22Rv1 (cell line): ENCODE data around the gene NME7.

ENCODE experiments used
- H3K27ac ChIP-seq: fragments of 450-650 bp; 2 replicates; pipeline ENCODE4 v1.5.1; 2017
- CTCF ChIP-seq: fragments of 450-650 bp; IDR thresholded peaks from 2 replicates; pipeline ENCODE4 v1.5.1; 2017; ENCODE audit warnings: mild to moderate bottlenecking
- ZFX ChIP-seq: fragments of 450-650 bp; IDR thresholded peaks from 2 replicates; pipeline ENCODE4 v1.6.1; 2017; ENCODE audit warnings: antibody characterized with exemption, borderline replicate concordance

The NME7 gene

DNA sequence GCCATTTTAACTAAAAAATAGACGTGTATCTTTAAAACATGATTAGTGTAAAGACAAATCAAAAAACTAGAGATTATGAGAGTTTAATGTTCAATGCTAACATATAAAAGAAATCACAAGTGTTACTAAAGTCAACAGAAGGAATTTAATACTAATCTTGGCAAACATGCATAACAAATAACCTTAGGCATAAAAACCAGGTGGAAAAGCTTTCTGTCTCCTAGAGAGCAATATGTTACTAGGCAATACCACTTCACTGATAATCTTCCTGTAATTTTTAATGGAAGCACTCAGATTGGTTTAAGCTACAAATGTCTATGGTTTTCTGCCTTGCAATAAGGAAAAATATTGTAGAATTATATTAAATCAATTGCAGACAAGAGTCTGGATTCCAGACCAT lies 121.9 kb downstream of the NME7 start:
- peak overlapping the region; percentile 50 for H3K27ac ChIP-seq
- TF ChIP-seq CTCF (no peak), ZFX (no peak)

DNA sequence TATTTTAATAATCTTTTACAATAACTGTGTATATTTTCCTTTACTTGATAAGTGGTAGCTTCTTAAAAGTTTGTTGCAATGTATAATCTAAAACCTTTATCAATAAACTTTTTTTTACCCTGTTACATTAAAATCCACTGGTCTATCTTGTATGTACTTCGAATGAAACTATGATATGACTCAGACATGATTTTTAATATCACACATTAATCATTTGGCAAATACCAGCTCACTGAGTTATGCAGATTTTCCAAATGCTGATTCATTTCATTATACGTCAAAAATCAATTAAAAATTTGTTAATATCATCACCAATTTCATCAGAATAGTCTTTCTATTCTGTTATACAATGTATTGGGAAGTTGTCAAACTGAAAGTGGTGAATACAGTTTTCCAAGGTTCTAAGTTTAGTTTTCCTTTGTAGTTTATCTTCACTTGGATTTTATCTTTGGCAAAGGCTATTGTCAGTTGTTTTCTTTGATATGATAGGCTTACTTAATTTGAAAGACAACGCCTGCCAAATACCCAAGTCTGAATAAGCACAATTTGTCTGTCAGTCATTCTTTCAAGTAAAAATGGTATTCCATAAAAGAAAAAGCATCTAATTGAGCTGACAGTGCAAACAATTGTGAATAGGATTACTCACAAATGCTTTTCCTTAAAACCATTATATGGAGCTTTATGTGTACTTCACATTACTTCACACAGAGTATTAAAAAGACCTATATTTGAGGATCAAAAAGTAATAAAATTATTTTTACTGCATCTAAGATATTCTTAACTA lies 127.0 kb downstream of the NME7 start:
- H3K27ac ChIP-seq: no peak overlapping the region
- TF ChIP-seq ZFX (no peak), CTCF (no peak)

GRCh38 chr1:169236880-169237279 lies 130.7 kb downstream of the NME7 start:
- no peak overlapping the region for H3K27ac ChIP-seq
- no peak for TF ChIP-seq ZFX
- no peak for TF ChIP-seq CTCF

GRCh38 chr1:169236143-169236542 lies 131.5 kb downstream of the NME7 start:
- TF ChIP-seq CTCF: no peak
- TF ChIP-seq ZFX: no peak
- H3K27ac ChIP-seq: no peak overlapping the region

- no peak overlapping the region for H3K27ac ChIP-seq
- no peak for TF ChIP-seq CTCF
- no peak for TF ChIP-seq ZFX
Measured at GRCh38 chr1:169235568-169235967, 132.0 kb downstream of the NME7 start.

DNA sequence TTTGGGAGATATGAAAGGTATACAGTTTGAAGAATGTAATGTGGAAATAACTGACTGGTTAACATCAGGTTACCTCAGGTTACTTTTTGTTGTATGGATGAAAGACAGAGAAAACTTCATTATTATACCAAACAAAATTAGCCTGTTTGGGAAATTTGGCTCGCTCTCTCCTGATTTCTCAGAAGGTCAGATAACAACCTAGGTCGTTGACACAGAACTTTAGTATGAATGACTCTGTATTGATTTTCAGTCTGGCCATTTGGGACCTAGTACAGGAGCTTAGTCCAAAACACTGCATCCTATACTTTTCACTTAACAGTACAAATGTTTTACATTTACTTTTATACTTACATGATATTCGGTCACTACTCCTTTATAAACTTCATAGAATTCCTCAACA lies 132.8 kb downstream of the NME7 start:
- TF ChIP-seq ZFX (no peak), CTCF (no peak)
- H3K27ac ChIP-seq: no peak overlapping the region

- no peak overlapping the region for H3K27ac ChIP-seq
- TF ChIP-seq ZFX (no peak), CTCF (no peak)
Measured at GRCh38 chr1:169217636-169218035, 150.0 kb downstream of the NME7 start.
